HPDE6-E6E7 (cell line): ENCODE measurements around the gene ZC3H12C.
A peak's percentile ranks its signal among the peaks of the same experiment; 100 is the strongest.
"Not testable (repeated sequence)": the region's sequence is repeated elsewhere in the genome, so short reads cannot be mapped to it uniquely, and the experiment has no call there.

Source experiments
- DNase-seq: peaks from one replicate; pipeline ENCODE4 v3.0.0; 2011; ENCODE audit warnings: missing footprints; ENCODE audit errors: extremely low spot score

The ZC3H12C gene

GRCh38 chr11:110184456-110184855 lies 91.3 kb downstream of the ZC3H12C start:
- DNase-seq = no peak

GRCh38 chr11:110185121-110185591 lies 92.0 kb downstream of the ZC3H12C start:
- peak; percentile 36 for DNase-seq

- no peak for DNase-seq
These were observed 92.4 kb downstream of the ZC3H12C start for GRCh38 chr11:110185599-110185998.

GRCh38 chr11:110186456-110186855 lies 93.3 kb downstream of the ZC3H12C start:
- no peak for DNase-seq

- no peak for DNase-seq
These were observed 93.7 kb downstream of the ZC3H12C start for GRCh38 chr11:110186867-110187266.

- no peak for DNase-seq
These were observed 94.5 kb downstream of the ZC3H12C start for GRCh38 chr11:110187731-110188130.

GRCh38 chr11:110190885-110191284 lies 97.7 kb downstream of the ZC3H12C start:
- DNase-seq = no peak

GRCh38 chr11:110192604-110193282 lies 99.6 kb downstream of the ZC3H12C start:
- not testable (repeated sequence) for DNase-seq

GRCh38 chr11:110194211-110194766 lies 101.1 kb downstream of the ZC3H12C start:
- DNase-seq = not testable (repeated sequence)

GRCh38 chr11:110196241-110196754 lies 103.1 kb downstream of the ZC3H12C start:
- peak; percentile 52 for DNase-seq

GRCh38 chr11:110196884-110197420 lies 103.8 kb downstream of the ZC3H12C start:
- no peak for DNase-seq

GRCh38 chr11:110198031-110198729 lies 105.0 kb downstream of the ZC3H12C start:
- no peak for DNase-seq

- DNase-seq = no peak
These were observed 106.2 kb downstream of the ZC3H12C start for GRCh38 chr11:110199184-110199981.

- DNase-seq = peak; percentile 55
These were observed 107.0 kb downstream of the ZC3H12C start for GRCh38 chr11:110200241-110200640.

- DNase-seq = no peak
These were observed 107.6 kb downstream of the ZC3H12C start for GRCh38 chr11:110200836-110201235.

GRCh38 chr11:110207123-110207522 lies 113.9 kb downstream of the ZC3H12C start:
- DNase-seq = no peak

GRCh38 chr11:110208678-110209312 lies 115.6 kb downstream of the ZC3H12C start:
- not testable (repeated sequence) for DNase-seq

GRCh38 chr11:110209313-110209694 lies 116.1 kb downstream of the ZC3H12C start:
- DNase-seq = not testable (repeated sequence)

- DNase-seq = no peak
These were observed 124.2 kb downstream of the ZC3H12C start for GRCh38 chr11:110217223-110217877.

GRCh38 chr11:110217936-110218335 lies 124.7 kb downstream of the ZC3H12C start:
- no peak for DNase-seq
